Stimulated activated CD8-positive, alpha-beta memory T cell treated with anti-CD3 and anti-CD28 coated beads, Interleukin-15, amount 100 ng/mL, for 24 hours (primary cell): ENCODE measurements around the gene IGFL1.
"Not testable (repeated sequence)": the region's sequence is repeated elsewhere in the genome, so short reads cannot be mapped to it uniquely, and the experiment has no call there.

Source experiments
- DNase-seq: peaks from one replicate; pipeline ENCODE4 v3.0.0-alpha.2; 2020; ENCODE audit warnings: low read depth

The IGFL1 gene

DNA sequence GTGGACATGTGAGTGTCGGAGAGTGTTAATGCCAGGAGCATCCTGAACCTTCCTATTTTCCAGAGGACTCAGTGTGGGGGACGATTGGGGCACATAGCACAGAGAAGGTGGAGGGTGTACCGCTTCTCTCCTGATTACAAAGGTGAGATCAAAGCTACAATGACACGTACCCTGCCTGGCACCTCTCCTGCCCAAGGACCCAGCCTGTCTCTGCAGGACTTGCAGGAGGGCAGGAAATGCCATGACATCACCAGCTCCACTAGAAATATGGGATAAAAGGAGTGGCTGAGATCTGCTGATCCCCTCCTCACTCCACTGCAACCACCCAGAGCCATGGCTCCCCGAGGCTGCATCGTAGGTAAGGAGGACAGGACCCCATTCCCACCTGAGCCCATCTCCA, at the start of gene IGFL1:
Gene IGFL1, plus strand, starts transcription at position 301 of the 400 bp plus-strand sequence. Its CDS starts 33 bp downstream, at position 334.
- no peak for DNase-seq

DNA sequence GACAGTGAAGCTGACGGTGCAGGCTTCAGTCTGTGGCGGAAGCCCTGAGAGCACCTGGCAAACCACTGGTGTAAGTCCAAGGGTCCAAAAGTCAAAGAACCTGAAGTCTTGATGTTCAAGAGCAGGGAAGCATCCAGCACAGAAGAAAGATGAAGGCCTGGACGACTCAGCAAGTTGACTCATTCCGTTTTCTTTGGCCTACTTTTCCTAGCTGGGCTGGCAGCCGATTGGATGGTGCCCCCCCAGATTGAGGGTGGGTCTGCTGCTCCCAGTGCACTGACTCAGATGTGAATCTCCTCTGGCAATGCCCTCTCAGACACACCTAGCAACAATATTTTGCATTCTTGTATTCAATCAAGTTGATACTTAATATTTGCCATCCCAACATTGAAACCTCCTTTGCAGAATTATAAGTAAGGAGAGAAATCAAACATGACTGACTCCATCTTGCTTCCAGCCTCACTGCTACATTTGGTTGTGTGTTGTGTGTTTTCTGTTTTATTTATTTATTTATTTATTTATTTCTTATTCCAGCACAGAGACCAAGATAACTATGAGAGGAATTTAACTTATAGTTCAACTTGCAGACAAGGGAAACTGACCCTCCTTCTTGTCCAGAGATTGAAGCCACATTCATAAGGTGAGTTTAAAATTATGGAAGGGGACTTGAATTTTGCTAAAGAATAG, 48.7 kb upstream of the IGFL1 start:
- DNase-seq, result no peak

DNA sequence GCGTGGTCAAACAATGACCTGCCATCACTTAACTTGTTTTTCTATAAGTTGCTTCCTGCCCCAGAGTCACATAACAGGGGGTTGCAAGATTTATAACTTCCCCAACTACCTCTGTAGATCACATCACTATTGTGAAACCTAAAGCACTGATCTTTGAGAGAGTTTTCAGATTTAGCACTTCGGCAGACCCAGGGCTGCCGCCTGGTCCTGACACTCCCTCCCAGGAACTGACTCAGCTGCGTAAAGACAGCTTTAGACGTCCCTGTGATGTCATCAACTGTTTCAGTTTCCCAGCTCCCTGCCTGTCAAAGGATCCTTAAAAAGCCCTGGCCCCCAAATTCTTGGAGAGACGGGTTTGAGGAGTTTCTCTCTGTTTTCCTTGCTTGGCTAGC, 48.2 kb upstream of the IGFL1 start:
- no peak for DNase-seq

DNA sequence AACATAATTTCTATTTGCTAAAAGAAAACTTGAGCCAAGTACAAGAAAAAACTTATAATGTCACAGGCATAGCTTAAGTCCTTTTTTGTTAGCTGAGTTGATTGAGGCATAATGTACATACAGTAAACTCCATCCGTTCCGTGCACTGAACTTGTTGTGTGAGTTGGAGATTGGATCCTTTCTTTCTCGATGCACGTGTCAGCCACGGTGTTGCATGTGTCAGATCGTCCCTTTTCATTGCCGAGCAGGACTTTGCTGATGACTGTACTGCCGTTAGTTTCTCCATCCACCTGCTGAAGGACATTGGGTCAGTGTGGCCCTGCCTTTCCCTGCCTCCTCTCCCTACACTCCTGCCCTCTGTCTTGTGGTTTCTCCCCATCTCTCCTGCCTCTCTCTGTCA, 47.1 kb upstream of the IGFL1 start:
- no peak for DNase-seq

DNA sequence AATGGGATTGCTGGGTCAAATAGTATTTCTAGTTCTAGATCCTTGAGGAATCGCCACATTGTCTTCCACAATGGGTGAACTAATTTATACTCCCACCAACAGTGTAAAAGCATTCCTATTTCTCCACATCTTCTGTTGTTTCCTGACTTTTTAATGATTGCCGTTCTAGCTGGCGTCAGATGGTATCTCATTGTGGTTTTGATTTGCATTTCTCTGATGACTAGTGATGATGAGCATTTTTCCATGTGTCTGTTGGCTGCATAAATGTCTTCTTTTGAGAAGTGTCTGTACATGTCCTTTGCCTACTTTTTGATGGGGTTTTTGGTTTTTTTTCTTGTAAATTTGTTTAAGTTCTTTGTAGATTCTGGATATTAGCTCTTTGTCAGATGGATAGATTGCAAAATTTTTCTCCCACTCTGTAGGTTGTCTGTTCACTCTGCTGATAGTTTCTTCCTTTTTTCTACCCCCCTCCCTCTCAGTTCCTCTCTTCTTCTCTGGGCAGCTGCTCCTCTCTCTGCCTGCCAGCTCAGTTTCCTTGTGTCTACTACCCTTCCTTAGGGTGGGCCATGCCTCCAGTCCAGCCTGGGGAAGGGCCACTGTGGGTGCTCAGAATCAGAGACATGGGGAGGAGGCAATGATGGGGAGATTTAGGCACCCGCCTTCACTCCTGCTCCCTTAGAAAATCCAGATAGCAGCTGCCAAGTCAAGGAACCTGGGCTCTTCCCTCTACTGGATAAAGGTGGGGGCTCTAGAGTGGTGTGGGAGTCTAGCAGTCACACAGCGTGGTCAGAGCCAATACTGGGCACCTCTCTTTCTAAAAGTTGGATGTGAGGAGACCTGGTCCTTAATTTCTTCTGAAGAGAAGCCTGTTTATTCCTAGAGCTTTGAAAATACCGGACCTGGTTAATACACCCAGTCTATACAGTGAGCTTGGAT, 44.5 kb upstream of the IGFL1 start:
- not testable (repeated sequence) for DNase-seq

DNA sequence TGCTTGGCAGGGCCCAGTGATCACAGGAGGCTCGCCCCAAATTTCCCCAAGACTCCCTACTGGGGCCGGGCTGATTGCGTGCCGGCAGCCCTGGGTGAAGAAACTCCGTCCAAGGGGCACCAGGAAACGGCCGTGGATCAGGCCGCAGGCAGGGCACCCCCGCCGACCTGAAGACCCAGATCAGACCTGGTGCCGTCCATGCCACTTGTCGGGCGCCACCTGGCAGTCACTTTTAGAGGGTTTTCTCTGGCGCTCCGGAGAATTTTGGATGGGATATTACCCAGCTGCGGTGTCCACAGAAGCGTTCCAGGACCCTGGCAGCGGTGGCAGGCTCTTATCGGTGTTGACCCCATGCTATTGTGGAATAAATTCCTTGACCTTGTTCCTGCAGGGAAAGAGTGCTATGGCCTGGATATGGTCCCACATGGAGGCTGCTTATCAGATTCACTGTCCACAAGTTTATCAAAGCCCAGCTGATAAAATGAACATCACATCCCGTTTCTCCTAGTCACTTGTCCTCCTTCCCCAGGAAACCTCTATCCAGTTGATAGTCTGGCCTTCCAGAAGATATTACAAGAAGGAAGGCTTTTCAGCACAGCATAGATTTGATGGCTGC, 43.3 kb upstream of the IGFL1 start:
- DNase-seq, result no peak

DNA sequence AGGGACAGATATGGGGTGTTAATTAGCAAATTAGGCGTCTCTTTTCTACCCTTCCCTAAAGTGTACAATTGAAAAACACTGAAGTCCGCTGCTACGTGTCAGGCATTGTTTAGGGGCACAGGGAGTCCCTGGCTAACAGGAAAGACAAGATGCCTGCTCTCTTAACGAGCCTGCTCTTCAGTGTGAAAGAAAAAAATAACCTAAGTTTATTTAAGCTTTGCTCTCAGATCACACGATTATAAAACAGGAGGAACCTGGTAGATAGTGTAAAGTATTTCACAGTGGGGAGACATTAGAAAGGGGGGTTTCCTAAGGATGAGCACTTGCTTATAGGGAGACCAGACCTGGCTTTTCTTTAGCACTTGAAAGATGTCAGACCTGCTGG, 42.8 kb upstream of the IGFL1 start:
- no peak for DNase-seq

DNA sequence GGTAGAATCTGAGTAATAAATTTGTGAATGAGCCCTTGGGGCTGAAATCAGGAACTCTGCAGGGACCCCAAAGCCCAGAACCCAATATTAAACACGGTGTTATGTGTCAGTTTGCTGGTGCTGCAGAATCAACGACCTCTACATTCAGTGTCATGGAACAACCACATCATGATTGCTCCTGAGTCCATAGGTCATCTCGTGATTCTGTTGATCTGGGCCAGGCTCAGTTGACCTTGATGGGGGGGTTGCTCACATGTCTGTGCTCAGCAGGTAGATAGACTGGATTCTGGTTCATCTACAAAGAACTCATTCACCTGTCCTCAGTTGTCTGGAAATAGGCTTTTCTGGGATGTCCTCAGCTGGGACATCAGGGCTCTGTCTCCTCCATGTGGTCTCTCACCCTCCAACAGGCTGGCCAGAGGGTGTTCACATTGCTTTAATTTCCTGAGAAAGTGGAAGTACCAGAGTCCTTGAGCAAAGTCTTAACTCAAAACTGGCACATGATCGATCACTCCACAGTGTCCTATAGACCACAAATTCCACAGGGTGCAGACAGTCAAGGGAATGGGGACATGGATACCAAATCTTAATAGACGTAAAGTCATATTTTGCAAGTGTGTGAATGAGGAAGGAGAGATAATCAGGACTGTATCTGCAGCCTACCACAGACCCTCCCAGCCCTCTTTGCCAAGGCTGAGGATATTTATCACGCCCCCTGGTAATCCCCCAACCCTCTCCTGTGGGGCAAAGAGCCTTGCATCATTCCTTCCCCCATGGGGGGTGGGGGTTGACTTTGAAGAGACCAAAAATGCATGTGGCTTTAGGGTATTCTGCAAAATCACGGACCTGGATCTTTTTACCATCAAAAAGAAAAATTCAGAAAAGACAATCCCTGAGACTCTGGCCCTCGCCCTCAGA, 39.3 kb upstream of the IGFL1 start:
- DNase-seq, result no peak

DNA sequence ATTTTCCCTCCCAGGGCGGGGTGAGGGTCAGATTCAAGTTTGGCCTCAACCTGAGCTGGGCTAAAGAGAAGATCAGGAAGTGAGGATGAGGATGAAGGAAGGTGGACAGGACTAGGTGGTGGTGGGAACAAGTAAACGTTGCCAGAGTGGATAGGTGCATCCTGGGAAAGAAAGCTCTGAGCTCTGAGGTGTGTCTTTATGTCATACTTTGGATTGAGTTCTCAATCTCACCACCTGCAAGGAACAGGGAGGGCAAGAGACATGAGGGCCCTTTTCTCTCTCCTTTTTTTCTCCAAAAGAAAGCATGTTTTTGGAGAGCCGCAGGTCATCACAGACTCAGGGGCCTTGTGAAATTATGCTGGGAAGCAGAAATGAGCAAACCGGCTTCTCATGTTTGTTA, 38.2 kb upstream of the IGFL1 start:
- DNase-seq, result no peak

DNA sequence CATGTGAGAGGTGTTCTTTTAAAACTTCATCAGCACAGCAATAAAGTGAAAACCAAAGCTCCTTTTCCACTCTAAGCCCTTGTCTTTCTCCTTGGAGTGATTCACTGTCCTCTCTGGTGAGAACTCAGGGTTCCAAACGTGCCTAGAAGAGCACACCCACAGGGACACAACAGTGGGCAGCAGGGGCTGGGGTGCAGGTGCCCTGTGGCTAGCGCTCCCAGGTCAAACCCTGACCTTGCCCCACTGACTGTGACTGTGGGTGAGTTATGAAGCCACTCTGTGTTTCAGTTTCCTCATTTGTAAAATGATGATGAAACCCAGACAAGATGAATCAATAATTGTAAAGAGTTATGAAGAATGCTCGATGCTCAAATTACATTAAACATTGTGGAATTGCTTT, 37.6 kb upstream of the IGFL1 start:
- no peak for DNase-seq

DNA sequence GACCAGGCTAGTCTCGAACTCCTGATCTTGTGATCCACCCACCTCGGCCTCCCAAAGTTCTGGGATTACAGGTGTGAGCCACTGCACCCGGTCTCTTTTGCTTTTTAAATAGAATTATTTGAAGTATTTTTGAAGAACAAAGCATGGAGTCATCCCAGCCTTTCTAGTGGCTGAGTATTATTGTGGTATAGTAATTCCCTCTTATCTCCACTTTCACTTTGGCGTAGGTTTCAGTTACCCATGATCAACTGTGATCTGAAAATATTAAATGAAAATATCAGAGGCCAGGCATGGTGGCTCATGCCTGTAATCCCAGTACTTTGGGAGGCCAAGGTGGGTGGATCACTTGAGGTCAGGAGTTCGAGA, 36.9 kb upstream of the IGFL1 start:
- not testable (repeated sequence) for DNase-seq

DNA sequence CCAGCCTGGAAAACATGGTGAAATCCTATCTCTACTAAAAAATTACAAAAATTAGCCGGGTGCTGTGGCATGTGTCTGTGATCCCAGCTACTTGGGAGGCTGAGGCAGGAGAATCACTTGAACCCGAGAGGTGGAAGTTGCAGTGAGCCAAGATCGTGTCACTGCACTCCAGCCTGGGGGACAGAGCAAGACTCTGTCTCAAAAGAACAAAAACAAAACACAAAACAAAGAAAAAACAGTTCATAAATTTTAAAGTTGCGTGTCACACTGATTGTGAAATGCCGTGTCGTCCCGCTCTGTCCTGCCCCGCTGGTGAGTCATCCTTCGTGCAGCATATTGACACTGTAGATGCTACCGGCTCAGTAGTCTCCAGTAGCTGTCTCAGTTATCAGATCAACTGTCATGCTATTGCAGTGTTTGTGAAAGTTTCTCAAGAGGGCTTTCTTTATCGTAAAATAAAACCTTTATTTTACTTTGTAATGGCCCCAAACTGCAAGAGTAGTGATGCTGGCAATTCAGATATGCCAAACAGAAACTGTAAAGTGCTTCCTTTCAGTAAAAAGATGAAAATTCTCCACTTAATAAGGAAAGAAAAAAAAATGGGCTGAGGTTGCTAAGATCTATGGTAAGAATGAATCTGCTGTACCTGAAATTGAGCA, 36.4 kb upstream of the IGFL1 start:
- DNase-seq, result no peak

DNA sequence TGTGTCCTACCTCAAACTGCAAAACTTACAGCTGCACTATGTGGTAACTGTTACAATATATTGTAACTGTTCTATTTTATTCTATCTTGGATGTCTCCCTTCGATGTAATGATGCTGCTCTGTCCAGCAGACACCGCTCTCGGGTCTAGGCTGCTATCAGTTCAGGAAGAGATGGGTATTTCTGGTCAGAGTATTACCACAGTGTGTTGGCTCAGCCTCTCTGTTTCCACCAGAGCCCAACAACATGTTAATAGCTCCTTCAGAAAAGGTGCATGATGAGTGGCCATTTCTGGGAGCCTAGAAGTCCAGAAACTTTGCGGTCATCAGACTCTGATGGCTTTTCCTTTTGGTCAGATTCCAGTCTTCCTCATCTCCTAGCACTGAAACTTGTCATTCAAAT, 35.9 kb upstream of the IGFL1 start:
- DNase-seq, result no peak

DNA sequence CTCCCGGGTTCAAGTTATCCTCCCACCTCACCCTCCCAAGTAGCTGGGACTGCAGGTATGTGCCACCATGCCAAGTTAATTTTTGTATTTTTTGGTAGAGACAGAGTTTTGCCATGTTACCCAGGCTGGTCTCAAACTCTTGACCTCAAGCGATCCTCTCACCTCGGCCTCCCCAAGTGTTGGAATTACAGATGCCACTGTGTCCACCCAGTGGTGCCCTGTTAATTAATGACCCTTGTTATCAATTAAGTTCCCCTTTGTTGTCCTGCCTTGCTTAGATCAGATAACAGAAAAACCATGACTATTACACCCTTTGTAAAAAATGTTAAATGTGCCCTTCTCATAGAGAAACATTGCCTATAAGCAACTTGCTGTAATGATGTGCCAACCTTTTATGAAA, 34.4 kb upstream of the IGFL1 start:
- DNase-seq, result no peak

DNA sequence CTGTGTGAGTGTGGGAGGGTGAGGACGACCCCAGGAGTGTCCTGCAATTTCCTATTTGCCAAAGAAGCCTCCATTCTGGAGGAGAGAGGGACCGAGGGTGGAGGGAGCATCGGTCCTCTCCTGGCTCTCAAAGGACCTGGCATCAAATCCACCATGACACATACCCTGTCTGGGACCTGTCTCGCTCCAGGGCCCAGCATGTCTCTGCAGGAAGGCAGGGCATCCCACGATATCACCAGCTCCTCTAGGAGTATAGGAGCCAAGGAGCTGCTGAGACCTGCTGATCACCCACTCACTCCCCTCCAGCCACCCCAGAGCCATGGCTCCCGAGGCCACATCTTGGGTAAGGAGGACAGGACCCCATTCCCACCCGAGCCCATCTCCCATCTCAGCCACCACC, 33.6 kb upstream of the IGFL1 start:
- not testable (repeated sequence) for DNase-seq

DNA sequence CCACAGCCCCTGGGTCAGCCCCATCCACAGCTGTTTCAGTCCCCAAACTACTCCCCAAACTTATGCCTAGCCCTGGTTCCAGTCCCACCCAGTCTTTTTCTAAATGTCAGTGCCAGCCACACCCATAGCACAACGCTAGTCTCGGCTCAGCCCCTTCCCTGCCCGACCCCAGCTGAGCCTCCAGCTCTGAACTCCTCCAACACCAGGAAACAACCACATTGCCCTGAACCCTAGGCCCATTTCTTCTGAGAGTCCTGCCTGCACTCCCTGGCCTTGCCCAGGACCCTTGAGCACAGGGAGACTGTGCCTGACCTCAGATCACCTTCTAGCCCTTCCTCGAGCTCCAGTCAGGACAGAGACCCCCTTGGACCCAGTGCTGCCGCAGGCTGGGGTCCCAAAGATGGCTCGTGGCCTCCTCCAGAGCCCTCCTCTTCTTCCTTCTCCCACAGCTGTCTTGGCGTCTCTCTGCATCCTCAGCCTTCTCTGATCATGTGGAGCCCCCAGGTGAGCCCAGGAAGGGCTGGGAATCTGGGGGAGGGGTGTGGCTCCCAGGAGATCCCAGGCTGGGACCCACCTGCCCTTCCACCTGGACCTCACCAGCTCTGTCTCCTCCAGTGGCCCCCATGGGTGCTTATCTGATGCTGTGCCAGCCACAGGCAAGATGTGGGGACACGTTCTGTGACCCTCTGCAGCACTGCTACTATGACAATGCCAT, 33.0 kb upstream of the IGFL1 start:
- no peak for DNase-seq

DNA sequence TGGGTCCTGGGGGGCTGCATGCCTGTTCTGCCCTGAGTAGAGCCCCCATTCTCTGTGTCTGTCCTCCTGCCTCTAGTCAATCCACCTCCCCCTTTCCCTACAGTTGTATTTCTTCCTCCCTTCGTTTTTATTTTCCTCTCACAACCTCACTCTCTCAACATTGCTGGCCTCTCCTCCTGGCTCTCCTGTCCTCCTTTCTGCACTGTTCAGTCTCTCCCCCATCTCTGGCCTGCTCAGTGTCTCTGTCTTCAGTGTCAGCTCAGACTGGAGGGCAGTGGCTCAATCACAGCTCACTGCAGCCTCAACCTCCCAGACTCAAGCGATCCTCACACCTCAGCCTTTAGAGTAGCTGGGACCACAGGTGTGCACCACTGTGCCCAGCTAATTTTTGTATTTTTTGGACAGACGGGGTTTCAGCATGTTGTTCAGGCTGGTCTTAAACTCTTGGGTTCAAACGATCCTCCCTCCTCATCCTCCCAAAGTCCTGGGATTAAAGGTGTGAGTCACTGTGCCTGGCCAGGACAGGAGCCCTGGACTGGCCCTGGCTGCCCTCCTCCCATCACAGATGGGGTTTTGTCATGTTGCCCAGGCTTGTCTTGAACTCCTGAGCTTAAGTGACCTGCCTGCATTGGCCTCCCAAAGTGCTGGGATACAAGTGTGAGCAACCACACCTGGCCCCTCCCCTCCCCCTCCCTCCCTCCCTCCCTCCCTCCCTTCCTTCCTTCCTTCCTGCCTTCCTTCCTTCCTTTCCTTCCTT, 32.0 kb upstream of the IGFL1 start:
- DNase-seq, result no peak

DNA sequence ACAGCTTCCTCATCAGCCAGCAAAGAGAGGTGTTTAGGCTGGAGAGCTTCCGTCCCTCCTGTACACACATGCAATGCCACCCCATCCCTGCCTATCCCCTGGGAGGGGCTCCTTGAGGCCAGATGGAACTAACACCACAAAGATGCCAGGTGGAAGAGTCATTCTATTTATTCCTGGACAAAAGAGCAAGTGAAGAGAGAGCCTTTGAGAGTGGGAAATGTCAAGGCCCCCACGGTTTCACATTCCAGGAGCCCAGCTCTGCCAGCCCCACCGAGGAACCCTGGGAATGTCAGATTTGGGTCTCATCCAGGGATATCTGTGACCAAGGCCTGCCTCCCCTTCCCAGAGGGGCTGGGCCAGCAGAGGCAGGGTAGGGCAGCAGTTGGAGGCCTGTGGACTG, 30.8 kb upstream of the IGFL1 start:
- DNase-seq, result no peak

DNA sequence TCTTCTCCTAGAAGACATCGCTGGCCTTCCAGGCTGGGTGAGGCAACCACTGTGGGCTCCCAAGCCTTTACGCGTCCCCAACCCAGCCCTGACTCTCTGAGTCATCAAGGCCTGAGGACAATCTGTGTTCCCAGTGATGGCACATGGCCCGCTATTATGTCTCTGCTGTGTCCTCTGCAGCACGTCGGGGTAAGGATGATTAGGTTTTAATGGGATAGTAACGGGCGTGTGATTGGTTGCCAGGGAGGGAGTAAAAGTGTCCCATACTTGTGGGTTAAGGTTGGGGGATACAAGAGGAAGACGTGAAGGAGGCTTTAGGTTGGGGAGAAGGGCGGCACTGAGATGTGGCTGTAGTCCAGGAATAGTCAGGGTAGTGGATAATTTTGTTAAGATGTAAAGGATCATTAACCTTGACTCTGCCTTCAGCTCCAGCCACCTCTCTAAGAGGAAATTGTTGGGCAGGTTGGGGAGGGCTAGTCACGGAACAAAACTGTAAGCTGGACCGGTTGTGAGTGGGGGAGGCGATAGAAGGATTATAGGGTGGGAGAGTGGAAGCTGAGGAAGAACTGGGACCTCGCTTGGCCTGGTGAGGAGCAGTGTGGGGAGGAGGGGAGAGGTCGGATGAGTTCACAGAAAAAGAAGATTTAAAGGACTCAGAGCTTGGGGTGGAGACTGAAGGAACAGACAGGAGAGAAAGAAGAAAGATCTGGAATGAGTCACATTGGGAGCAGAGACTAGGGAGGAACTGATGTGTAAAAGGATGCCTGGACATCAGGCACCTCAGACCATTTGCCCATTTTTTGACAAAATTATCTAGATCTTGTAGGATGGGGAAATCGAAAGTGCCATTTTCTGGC, 27.9 kb upstream of the IGFL1 start:
- no peak for DNase-seq
